Stimulated activated CD4-positive, alpha-beta T cell treated with anti-CD3 and anti-CD28 coated beads, Interleukin-4, amount 100 ng/mL, for 48 hours (primary cell): ENCODE measurements around the gene FIG4.
"Not testable (repeated sequence)": the region's sequence is repeated elsewhere in the genome, so short reads cannot be mapped to it uniquely, and the experiment has no call there.

ENCODE experiments used
- DNase-seq, 2 donors: peaks; one replicate each; pipeline ENCODE4 v3.0.0-alpha.2; 2020; ENCODE audit warnings: low read depth in 2 of 2

The FIG4 gene

GRCh38 chr6:109759098-109759955 is 68.2 kb downstream of the FIG4 start:
- no peak for DNase-seq

GRCh38 chr6:109760208-109760607 is 69.1 kb downstream of the FIG4 start:
- no peak for DNase-seq

- DNase-seq = no peak
Observed at GRCh38 chr6:109762166-109762565, 71.1 kb downstream of the FIG4 start.

DNA sequence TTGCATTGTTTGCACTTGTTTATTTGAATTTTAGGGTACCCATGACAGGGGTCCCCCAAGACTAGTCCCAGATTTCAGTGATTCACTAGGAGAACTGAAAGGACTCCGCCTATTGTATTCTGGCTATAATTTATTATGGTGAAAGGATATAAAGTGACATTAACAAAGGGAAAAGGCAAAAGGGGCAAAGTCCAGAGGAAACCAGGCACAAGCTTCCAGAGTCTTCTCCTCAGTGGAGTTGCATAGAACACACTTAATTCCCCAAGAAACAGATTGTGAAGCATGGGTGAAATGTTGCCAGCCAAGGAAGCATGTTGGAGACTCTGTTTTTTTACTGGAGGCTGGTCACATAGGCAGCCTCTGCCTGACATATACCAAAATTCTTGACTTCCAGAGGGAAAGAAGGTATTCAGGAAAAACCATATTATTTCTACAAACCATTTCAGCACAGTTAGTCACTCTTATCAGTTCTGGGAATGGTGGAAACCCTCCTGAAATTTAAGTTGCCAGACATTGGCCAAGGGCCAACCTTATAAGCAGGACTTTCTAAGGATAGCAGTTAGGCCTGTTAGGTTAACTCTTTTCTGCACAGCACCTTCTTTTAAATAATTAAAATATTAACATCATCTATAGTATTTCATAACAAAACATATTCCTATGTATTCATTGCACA is 71.8 kb downstream of the FIG4 start:
- DNase-seq = no peak

DNA sequence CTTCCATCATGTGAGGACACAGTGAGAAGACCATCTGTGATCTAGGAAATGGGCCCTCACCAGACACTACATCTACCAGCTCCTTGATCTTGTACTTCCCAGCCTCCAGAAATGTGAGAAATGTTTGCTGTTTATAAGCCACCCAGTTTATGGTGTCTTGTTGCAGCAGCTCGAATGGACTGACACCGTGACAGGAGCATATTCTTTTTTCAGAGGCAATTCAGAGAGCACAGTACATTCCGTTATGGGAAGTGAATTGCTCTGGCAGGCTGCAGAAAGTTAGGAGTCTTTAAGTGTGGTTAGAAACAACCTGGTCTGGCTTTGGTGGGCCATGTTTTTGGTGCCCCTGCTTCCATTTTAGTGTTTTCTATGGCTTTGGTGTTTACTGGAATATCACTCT is 75.1 kb downstream of the FIG4 start:
- DNase-seq = no peak

DNA sequence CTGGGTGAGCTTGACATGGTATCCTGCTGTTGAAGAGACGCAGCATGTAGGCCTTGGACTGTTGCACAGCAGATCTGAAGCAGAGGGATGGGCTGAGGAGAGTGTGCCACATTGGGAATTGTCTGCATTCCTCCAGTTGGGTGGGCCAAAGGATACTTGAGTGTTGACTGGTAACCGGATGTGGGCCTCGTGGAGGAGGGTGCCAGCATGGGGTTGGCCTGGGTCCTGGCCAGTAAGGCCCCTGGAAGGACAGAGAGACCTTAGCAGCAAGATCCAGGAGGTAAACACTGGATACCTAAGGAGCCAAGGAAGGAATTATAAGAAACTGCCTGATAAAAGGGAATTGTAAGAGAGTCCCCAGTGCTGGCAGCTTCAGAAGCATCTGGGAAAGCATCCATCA is 76.9 kb downstream of the FIG4 start:
- DNase-seq = no peak

GRCh38 chr6:109768485-109768884 is 77.4 kb downstream of the FIG4 start:
- no peak for DNase-seq

DNA sequence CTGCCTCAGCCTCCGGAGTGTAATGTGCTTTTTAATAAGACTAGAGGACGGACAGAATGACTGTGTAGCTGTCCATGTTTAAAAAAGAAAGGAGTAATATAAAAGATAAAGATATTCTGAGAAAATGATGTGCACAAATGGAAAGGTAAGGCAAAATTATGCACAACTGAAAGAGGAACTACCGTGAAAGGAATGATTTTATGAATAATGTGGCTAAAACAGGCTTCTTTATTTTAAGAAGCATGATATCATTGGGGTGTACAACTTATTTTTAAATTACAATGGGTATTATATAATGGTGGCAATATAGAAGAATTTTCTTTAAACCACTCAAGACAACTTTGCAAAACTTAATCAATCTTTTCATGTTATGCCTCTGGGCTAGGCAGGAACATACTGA is 78.1 kb downstream of the FIG4 start:
- DNase-seq = no peak

- DNase-seq = no peak
Observed at GRCh38 chr6:109770047-109770446, 79.0 kb downstream of the FIG4 start.

DNA sequence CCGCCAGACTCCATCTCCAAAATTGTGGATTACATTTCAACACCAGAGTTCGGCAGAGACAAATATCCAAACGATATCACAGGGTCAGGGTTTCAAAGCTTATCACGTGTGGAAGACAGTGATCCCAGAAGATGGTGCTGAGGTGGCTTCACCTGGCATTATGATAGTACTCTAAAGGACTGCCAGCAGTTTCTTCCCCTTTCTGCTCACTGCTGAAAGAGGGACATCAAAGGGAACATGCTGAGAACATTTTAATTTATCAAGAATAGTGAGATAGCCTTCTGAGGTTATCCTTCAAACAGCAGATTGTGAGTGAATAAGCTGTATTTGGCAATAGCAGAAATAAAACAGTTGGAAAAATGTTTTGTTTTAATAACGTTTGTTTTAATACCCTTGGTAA is 79.7 kb downstream of the FIG4 start:
- DNase-seq = no peak

- DNase-seq = not testable (repeated sequence)
Observed at GRCh38 chr6:109771939-109772755, 81.1 kb downstream of the FIG4 start.

- DNase-seq = no peak
Observed at GRCh38 chr6:109772883-109773431, 81.9 kb downstream of the FIG4 start.

- no peak for DNase-seq
Observed at GRCh38 chr6:109781001-109781400, 89.9 kb downstream of the FIG4 start.

DNA sequence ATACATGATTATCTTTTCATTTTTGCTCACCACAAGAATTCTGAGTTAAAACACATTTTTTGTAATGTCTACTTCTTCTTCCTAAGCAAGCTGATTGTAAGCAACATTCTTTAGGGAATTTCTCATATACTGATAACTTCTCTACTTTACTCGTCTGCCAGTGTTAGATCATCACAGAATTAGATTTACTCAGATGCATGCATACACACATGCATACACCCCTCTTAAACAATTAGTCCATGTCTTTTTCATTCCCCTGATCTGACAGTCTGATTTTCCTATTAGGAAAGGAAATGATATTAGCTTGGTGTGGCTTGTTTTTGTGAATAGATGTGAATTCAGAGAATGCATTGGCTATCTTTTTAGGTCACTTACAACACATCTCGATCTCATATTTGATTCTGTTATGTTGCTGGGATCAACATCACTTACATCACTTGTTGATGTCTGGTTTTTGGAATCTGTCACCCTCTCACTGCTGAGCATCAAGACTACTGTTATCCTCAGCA is 91.4 kb downstream of the FIG4 start:
- DNase-seq = no peak

GRCh38 chr6:109783250-109783986 is 92.3 kb downstream of the FIG4 start:
- DNase-seq = no peak

- no peak for DNase-seq
Observed at GRCh38 chr6:109787312-109787711, 96.2 kb downstream of the FIG4 start.

- no peak for DNase-seq
Observed at GRCh38 chr6:109788687-109789086, 97.6 kb downstream of the FIG4 start.

DNA sequence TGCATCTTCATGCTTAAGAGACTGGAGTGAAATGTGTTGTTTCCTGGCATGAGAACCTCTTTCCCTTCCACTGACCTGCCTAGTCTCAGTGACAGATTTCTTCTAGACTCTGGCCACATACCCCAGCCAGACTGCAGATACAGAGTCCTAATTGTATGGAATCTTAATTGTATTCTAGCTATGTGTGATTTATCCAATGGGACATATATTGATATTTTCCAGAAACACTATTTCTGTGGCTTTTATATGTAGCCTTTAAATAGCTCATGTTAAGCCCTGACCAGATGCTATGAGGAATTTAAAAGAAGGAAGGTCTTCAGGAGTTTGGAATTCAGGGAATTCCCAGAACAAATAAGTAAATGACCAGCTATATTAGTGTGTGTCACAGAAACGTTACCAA is 99.0 kb downstream of the FIG4 start:
- DNase-seq = no peak

DNA sequence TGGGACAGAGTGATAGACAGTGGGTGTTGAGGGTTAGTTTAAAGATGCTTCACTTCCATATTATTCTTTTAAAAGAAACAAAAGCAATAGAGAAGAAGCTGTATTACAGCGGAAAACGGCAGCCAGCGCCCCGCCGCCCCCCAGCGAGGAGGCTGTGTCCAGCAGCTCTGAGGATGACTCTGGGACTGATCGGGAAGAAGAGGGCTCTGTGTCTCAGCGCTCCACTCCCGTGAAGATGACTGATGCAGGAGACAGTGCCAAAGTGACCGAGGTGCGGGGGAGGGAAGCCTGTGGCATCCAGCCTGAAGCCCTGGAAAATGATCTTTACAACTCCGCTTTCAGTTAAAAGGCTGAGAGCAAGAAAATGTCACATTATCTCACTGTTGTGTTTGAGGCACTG is 100.2 kb downstream of the FIG4 start:
- no peak for DNase-seq

- DNase-seq = no peak
Observed at GRCh38 chr6:109793021-109793420, 101.9 kb downstream of the FIG4 start.

- no peak for DNase-seq
Observed at GRCh38 chr6:109793792-109794191, 102.7 kb downstream of the FIG4 start.
